ENCODE results near the gene VSNL1.

VSNL1 gene

GRCh38 chr2:17583166-17583565 is 42.7 kb downstream of the VSNL1 start:
- H3K79me2 ChIP-seq (ENCODE audit: insufficient read depth, low read length), result no peaks in the 10 kb centered on the region
- TF ChIP-seq EZH2phosphoT487 (conservative IDR thresholded peaks at IDR 0.05; ENCODE audit: low read length) (no peak), CTCF (IDR thresholded peaks at IDR 0.05; ENCODE audit: insufficient read depth, low read length, poor library complexity, severe bottlenecking) (no peak)
- no peaks in the 10 kb centered on the region for H3K27me3 ChIP-seq (ENCODE audit: low read length)
- H3K27ac ChIP-seq (ENCODE audit: low read depth, low read length), result no peak overlapping the region
- H3K9me3 ChIP-seq (ENCODE audit: insufficient read depth, low read length), result no peaks in the 10 kb centered on the region
- no peak overlapping the region for H3K4me2 ChIP-seq (ENCODE audit: low read depth, low read length, poor library complexity, severe bottlenecking)
- H3K9me2 ChIP-seq (replicated peaks; ENCODE audit: insufficient read depth, low read length), result no peaks in the 10 kb centered on the region
- H3F3A ChIP-seq (ENCODE audit: insufficient read depth), result no peaks in the 10 kb centered on the region
- no peak overlapping the region for H3K4me3 ChIP-seq (ENCODE audit: insufficient read depth, low read length, poor library complexity, severe bottlenecking)
- H3K9ac ChIP-seq (ENCODE audit: low read length), result no peak overlapping the region
- H3K36me3 ChIP-seq (ENCODE audit: low read length), result no peaks in the 10 kb centered on the region
- H4K20me1 ChIP-seq (ENCODE audit: low read depth, low read length), result no peaks in the 10 kb centered on the region
- no peak overlapping the region for H2AFZ ChIP-seq (ENCODE audit: low read depth, low read length, severe bottlenecking)

- Histone ChIP-seq H3K27me3 (ENCODE audit: low read length) (no peaks in the 10 kb centered on the region), H2AFZ (ENCODE audit: low read depth, low read length, severe bottlenecking) (no peak overlapping the region), H3K9me3 (ENCODE audit: insufficient read depth, low read length) (no peaks in the 10 kb centered on the region), H4K20me1 (ENCODE audit: low read depth, low read length) (no peaks in the 10 kb centered on the region), H3K79me2 (ENCODE audit: insufficient read depth, low read length) (no peaks in the 10 kb centered on the region), H3K4me2 (ENCODE audit: low read depth, low read length, poor library complexity, severe bottlenecking) (no peak overlapping the region), H3K9me2 (replicated peaks; ENCODE audit: insufficient read depth, low read length) (no peaks in the 10 kb centered on the region), H3F3A (ENCODE audit: insufficient read depth) (no peaks in the 10 kb centered on the region), H3K9ac (ENCODE audit: low read length) (no peak overlapping the region), H3K4me3 (ENCODE audit: insufficient read depth, low read length, poor library complexity, severe bottlenecking) (no peak overlapping the region), H3K36me3 (ENCODE audit: low read length) (no peaks in the 10 kb centered on the region), H3K27ac (ENCODE audit: low read depth, low read length) (no peak overlapping the region)
- TF ChIP-seq CTCF (IDR thresholded peaks at IDR 0.05; ENCODE audit: insufficient read depth, low read length, poor library complexity, severe bottlenecking) (no peak), EZH2phosphoT487 (conservative IDR thresholded peaks at IDR 0.05; ENCODE audit: low read length) (no peak)
Observed at GRCh38 chr2:17583646-17584045, 43.1 kb downstream of the VSNL1 start.

GRCh38 chr2:17584689-17585088 is 44.2 kb downstream of the VSNL1 start:
- Histone ChIP-seq H3K9me2 (replicated peaks; ENCODE audit: insufficient read depth, low read length) (no peaks in the 10 kb centered on the region), H3K27me3 (ENCODE audit: low read length) (no peaks in the 10 kb centered on the region), H3K4me3 (ENCODE audit: insufficient read depth, low read length, poor library complexity, severe bottlenecking) (no peak overlapping the region), H2AFZ (ENCODE audit: low read depth, low read length, severe bottlenecking) (no peak overlapping the region), H3K4me2 (ENCODE audit: low read depth, low read length, poor library complexity, severe bottlenecking) (no peak overlapping the region), H4K20me1 (ENCODE audit: low read depth, low read length) (no peaks in the 10 kb centered on the region), H3K27ac (ENCODE audit: low read depth, low read length) (no peak overlapping the region), H3K79me2 (ENCODE audit: insufficient read depth, low read length) (no peaks in the 10 kb centered on the region), H3K36me3 (ENCODE audit: low read length) (no peaks in the 10 kb centered on the region), H3K9ac (ENCODE audit: low read length) (no peak overlapping the region), H3F3A (ENCODE audit: insufficient read depth) (no peaks in the 10 kb centered on the region), H3K9me3 (ENCODE audit: insufficient read depth, low read length) (no peaks in the 10 kb centered on the region)
- TF ChIP-seq EZH2phosphoT487 (conservative IDR thresholded peaks at IDR 0.05; ENCODE audit: low read length) (no peak), CTCF (IDR thresholded peaks at IDR 0.05; ENCODE audit: insufficient read depth, low read length, poor library complexity, severe bottlenecking) (no peak)
